Stimulated activated CD4-positive, alpha-beta T cell treated with anti-CD3 and anti-CD28 coated beads, Interleukin-12 subunit alpha, Interleukin-12 subunit beta, amount 100 ng/mL, for 48 hours (primary cell): ENCODE data around the gene LCT.
"Not testable (repeated sequence)": the region's sequence is repeated elsewhere in the genome, so short reads cannot be mapped to it uniquely, and the experiment has no call there.

Experiments
- DNase-seq, 3 donors: peaks; one replicate each; pipeline ENCODE4 v3.0.0-alpha.2; 2020; ENCODE audit warnings: low read depth in 2 of 3, low spot score in 1 of 3

LCT gene

GRCh38 chr2:135832891-135833290 is 4.1 kb downstream of the LCT start:
- no peak for DNase-seq

GRCh38 chr2:135831180-135831812 is 5.7 kb downstream of the LCT start:
- no peak for DNase-seq

GRCh38 chr2:135829378-135830135 is 7.4 kb downstream of the LCT start:
- no peak for DNase-seq

GRCh38 chr2:135826544-135826943 is 10.4 kb downstream of the LCT start:
- no peak for DNase-seq

GRCh38 chr2:135825550-135826176 is 11.3 kb downstream of the LCT start:
- DNase-seq = no peak

GRCh38 chr2:135825131-135825530 is 11.9 kb downstream of the LCT start:
- DNase-seq = no peak

GRCh38 chr2:135822855-135823254 is 14.1 kb downstream of the LCT start:
- DNase-seq = no peak

GRCh38 chr2:135821190-135821589 is 15.8 kb downstream of the LCT start:
- DNase-seq = no peak

GRCh38 chr2:135820003-135820618 is 16.9 kb downstream of the LCT start:
- peak; percentile 78 to 86 (median 78) for DNase-seq

GRCh38 chr2:135818937-135819610 is 17.9 kb downstream of the LCT start:
- peak; percentile 57 to 65 (median 59) for DNase-seq

GRCh38 chr2:135817951-135818350 is 19.0 kb downstream of the LCT start:
- no peak for DNase-seq

- DNase-seq = no peak
Observed at GRCh38 chr2:135817466-135817865, 19.5 kb downstream of the LCT start.

- DNase-seq = peak in 1 of 3 donors; percentile 15
Observed at GRCh38 chr2:135815269-135815668, 21.7 kb downstream of the LCT start.

- no peak for DNase-seq
Observed at GRCh38 chr2:135812907-135813511, 24.0 kb downstream of the LCT start.

GRCh38 chr2:135807874-135808273 is 29.1 kb downstream of the LCT start:
- not testable (repeated sequence) for DNase-seq

GRCh38 chr2:135803278-135803677 is 33.7 kb downstream of the LCT start:
- no peak for DNase-seq

GRCh38 chr2:135802350-135802749 is 34.6 kb downstream of the LCT start:
- DNase-seq = no peak

GRCh38 chr2:135800513-135801460 is 36.2 kb downstream of the LCT start:
- DNase-seq = no peak

- no peak for DNase-seq
Observed at GRCh38 chr2:135799738-135800137, 37.2 kb downstream of the LCT start.

GRCh38 chr2:135798762-135799161 is 38.2 kb downstream of the LCT start:
- no peak for DNase-seq
